ENCODE measurements around the gene LOXL3.

LOXL3 gene

GRCh38 chr2:74553892-74554819 is at the start of gene LOXL3, which contains the start of gene DOK1:
TSS of gene LOXL3 (minus strand) at chr2:74553942. CDS start at chr2:74552634, 1,308 bp downstream.
TSS of gene DOK1 (plus strand) at chr2:74554720. CDS start at chr2:74554755, 35 bp downstream.
- DNase-seq (ENCODE audit: low read depth in 2 of 2) = peak; percentile 60 to 73

- DNase-seq (ENCODE audit: low read depth in 2 of 2) = no peak
These were observed 49.0 kb upstream of the LOXL3 start for GRCh38 chr2:74602586-74603281.

GRCh38 chr2:74599676-74600075 is 45.9 kb upstream of the LOXL3 start:
- no peak for DNase-seq (ENCODE audit: low read depth in 2 of 2)

- no peak for DNase-seq (ENCODE audit: low read depth in 2 of 2)
These were observed 43.7 kb upstream of the LOXL3 start for GRCh38 chr2:74597410-74597809.

GRCh38 chr2:74596584-74596983 is 42.8 kb upstream of the LOXL3 start:
- no peak for DNase-seq (ENCODE audit: low read depth in 2 of 2)

GRCh38 chr2:74593826-74594772 is 40.4 kb upstream of the LOXL3 start:
- DNase-seq (ENCODE audit: low read depth in 2 of 2) = no peak

- no peak for DNase-seq (ENCODE audit: low read depth in 2 of 2)
These were observed 34.9 kb upstream of the LOXL3 start for GRCh38 chr2:74588664-74589063.

GRCh38 chr2:74587664-74588277 is 34.0 kb upstream of the LOXL3 start:
- peak; percentile 21 to 24 for DNase-seq (ENCODE audit: low read depth in 2 of 2)

- no peak for DNase-seq (ENCODE audit: low read depth in 2 of 2)
These were observed 31.9 kb upstream of the LOXL3 start for GRCh38 chr2:74585406-74586185.

- DNase-seq (ENCODE audit: low read depth in 2 of 2) = no peak
These were observed 30.4 kb upstream of the LOXL3 start for GRCh38 chr2:74584088-74584645.

- DNase-seq (ENCODE audit: low read depth in 2 of 2) = no peak
These were observed 29.8 kb upstream of the LOXL3 start for GRCh38 chr2:74583504-74583903.

- no peak for DNase-seq (ENCODE audit: low read depth in 2 of 2)
These were observed 28.4 kb upstream of the LOXL3 start for GRCh38 chr2:74582184-74582583.

GRCh38 chr2:74581463-74581862 is 27.7 kb upstream of the LOXL3 start:
- DNase-seq (ENCODE audit: low read depth in 2 of 2) = no peak

GRCh38 chr2:74578408-74578807 is 24.7 kb upstream of the LOXL3 start:
- no peak for DNase-seq (ENCODE audit: low read depth in 2 of 2)

GRCh38 chr2:74577448-74577847 is 23.7 kb upstream of the LOXL3 start:
- DNase-seq (ENCODE audit: low read depth in 2 of 2) = no peak

GRCh38 chr2:74576863-74577229 is 23.1 kb upstream of the LOXL3 start:
- no peak for DNase-seq (ENCODE audit: low read depth in 2 of 2)

- no peak for DNase-seq (ENCODE audit: low read depth in 2 of 2)
These were observed 22.6 kb upstream of the LOXL3 start for GRCh38 chr2:74576211-74576862.

GRCh38 chr2:74575320-74575719 is 21.6 kb upstream of the LOXL3 start:
- DNase-seq (ENCODE audit: low read depth in 2 of 2) = no peak

GRCh38 chr2:74573747-74574562 is 20.2 kb upstream of the LOXL3 start:
- DNase-seq (ENCODE audit: low read depth in 2 of 2) = no peak
